OCI-LY7 (cell line): ENCODE results near the gene TDRD12. TPM values are rescaled to one million over a fixed set of nuclear protein-coding genes. Genes with fewer than 3 reads are reported as not detected.

Experiments
- BruUV-seq: library from RNA; stranded (reverse); fragments of 400-500 nt; replicated peaks from 2 replicates; lab custom pipeline; 2021; lab: Mats Ljungman, UMichigan
- CTCF ChIA-PET: fragments of 300-600 bp; sonication (Branson Sonifier 250); formaldehyde crosslinking; loops from one replicate; lab custom pipeline; 2022; ENCODE audit warnings: antibody characterized with exemption; ENCODE audit not compliant: unreplicated experiment; lab: Charles Lee
- POLR2A ChIA-PET: fragments of 300-600 bp; sonication (Branson Sonifier 250); formaldehyde crosslinking; loops from one replicate; lab custom pipeline; 2022; ENCODE audit warnings: antibody characterized with exemption; lab: Charles Lee
- DNase-seq: peaks from one replicate; pipeline ENCODE4 v3.0.0-alpha.2; 2015; ENCODE audit warnings: low spot score
- H2AFZ ChIP-seq: fragments of 200-600 bp; sonication (generic), shearing (Covaris generic); 2 replicates; pipeline ENCODE4 v1.6.1; 2014; ENCODE audit warnings: mild to moderate bottlenecking, antibody characterized with exemption, low read length, moderate library complexity
- H3K27ac ChIP-seq: fragments of 200-600 bp; sonication (generic); 2 replicates; pipeline ENCODE4 v1.5.1; 2014; ENCODE audit warnings: mixed run types, low read depth, mild to moderate bottlenecking, moderate library complexity, low read length, inconsistent platforms; ENCODE audit not compliant: poor library complexity, severe bottlenecking
- H3K36me3 ChIP-seq: fragments of 200-600 bp; sonication (generic); 2 replicates; pipeline ENCODE4 v1.6.1; 2014; ENCODE audit warnings: mild to moderate bottlenecking, antibody characterized with exemption, low read length, moderate library complexity, mixed read lengths; ENCODE audit not compliant: insufficient read depth
- H3K4me1 ChIP-seq: fragments of 200-600 bp; sonication (generic); 2 replicates; pipeline ENCODE4 v1.5.1; 2014; ENCODE audit warnings: mild to moderate bottlenecking, low read length; ENCODE audit not compliant: insufficient read depth, poor library complexity, severe bottlenecking
- H3K4me2 ChIP-seq: fragments of 200-600 bp; sonication (generic); 2 replicates; pipeline ENCODE4 v1.6.1; 2014; ENCODE audit warnings: mild to moderate bottlenecking, low read length
- H3K4me3 ChIP-seq: fragments of 200-600 bp; sonication (generic); 2 replicates; pipeline ENCODE4 v1.5.1; 2014; ENCODE audit warnings: mild to moderate bottlenecking, low read depth, low read length; ENCODE audit not compliant: poor library complexity, severe bottlenecking
- H3K79me2 ChIP-seq: fragments of 200-600 bp; sonication (generic); 2 replicates; pipeline ENCODE4 v1.6.1; 2016; ENCODE audit warnings: low read depth, mild to moderate bottlenecking, low read length, moderate library complexity, mixed read lengths; ENCODE audit not compliant: insufficient read depth
- H3K9me2 ChIP-seq: fragments of 200-600 bp; sonication (generic); 2 replicates; pipeline ENCODE4 v1.6.1; 2016; ENCODE audit warnings: mild to moderate bottlenecking, low read length, mixed read lengths; ENCODE audit not compliant: insufficient read depth
- H3K9me3 ChIP-seq: fragments of 200-600 bp; sonication (generic); 2 replicates; pipeline ENCODE4 v1.6.1; 2014; ENCODE audit warnings: mild to moderate bottlenecking, mixed run types, low read length, mixed read lengths
- H4K20me1 ChIP-seq: fragments of 200-600 bp; sonication (generic); 2 replicates; pipeline ENCODE4 v1.6.1; 2014; ENCODE audit warnings: mild to moderate bottlenecking, antibody characterized with exemption, low read length, moderate library complexity, mixed read lengths; ENCODE audit not compliant: insufficient read depth
- CTCF ChIP-seq: fragments of 200-600 bp; sonication (generic); conservative IDR thresholded peaks from 2 replicates; pipeline ENCODE4 v1.5.1; 2014; ENCODE audit warnings: mild to moderate bottlenecking, antibody characterized with exemption, low read length, moderate library complexity, mixed read lengths
- EZH2phosphoT487 ChIP-seq: fragments of 200-600 bp; sonication (generic); IDR thresholded peaks from 2 replicates; pipeline ENCODE4 v1.6.1; 2018; ENCODE audit warnings: low read depth, borderline replicate concordance, mild to moderate bottlenecking, mixed run types, antibody characterized with exemption, low read length, moderate library complexity, mixed read lengths
- intact Hi-C: fragments of 100-400 bp; cut with micrococcal nuclease; formaldehyde crosslinking; loops from one replicate; pipeline ENCODE4 v1.10.0; 2022; ENCODE audit not compliant: unreplicated experiment
- total RNA-seq, 2 experiments: library from RNA; depleted of rRNA in 1 of 2; stranded (reverse); fragments of >200 nt in 1 of 2; shearing (Covaris generic) in 1 of 2; gene quantifications; 2 replicates each; pipeline ENCODE4 v1.2.3, GENCODE V29; 2014 to 2022

TDRD12 gene
- total RNA-seq, 2 experiments from 2014 or later: not detected

DNA sequence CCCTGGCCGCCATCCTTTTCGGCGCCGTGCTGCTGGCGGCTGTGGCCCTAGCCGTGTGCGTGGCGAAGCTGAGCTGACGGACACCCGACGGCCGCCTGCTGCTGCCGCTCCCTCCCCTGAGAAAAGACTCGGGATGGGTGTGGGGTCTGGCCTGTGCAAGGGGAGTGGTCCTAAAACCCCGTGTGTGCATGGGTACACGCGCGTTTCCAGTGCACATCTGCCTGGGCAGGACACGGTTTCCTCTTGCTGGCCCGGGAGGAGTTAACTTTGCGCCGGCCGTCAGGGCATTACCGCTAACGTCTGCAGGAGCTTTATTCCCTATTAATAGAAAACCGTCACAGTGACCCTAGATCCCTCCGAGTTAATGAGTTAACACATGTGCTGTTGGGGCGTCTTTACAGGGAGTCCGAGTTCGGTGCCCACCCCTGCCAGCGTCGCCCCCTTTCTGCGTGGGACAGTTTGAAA, 42.6 kb upstream of the TDRD12 start:
- Histone ChIP-seq H3K79me2 (peaks cover 27% of the 10 kb centered on the region), H3K9me2 (no peaks in the 10 kb centered on the region), H3K27ac (no peak overlapping the region), H3K4me3 (no peak overlapping the region), H2AFZ (no peak overlapping the region), H3K4me2 (no peak overlapping the region), H3K4me1 (peaks cover 21% of the 10 kb centered on the region), H3K36me3 (no peaks in the 10 kb centered on the region), H4K20me1 (peaks cover 10% of the 10 kb centered on the region; the same call in 1 of the 2 replicates), H3K9me3 (no peaks in the 10 kb centered on the region)
- CTCF ChIA-PET: no interaction called here
- TF ChIP-seq EZH2phosphoT487 (no peak), CTCF (no peak)
- intact Hi-C loops: loop anchor here (5.0 to 10.0 kb wide), 2 partner anchors 295 to 498 kb away; partner anchors contain the start of genes CEP89 and FAAP24
- BruUV-seq: no TSS peak
- no peak for DNase-seq
- POLR2A ChIA-PET: no interaction called here

GRCh38 chr19:32677657-32678056, 41.9 kb upstream of the TDRD12 start:
- Histone ChIP-seq H3K4me3 (no peak overlapping the region), H3K36me3 (no peaks in the 10 kb centered on the region), H3K79me2 (peaks cover 20% of the 10 kb centered on the region), H3K9me3 (no peaks in the 10 kb centered on the region), H4K20me1 (peaks cover 6% of the 10 kb centered on the region; the same call in 1 of the 2 replicates), H2AFZ (no peak overlapping the region), H3K9me2 (no peaks in the 10 kb centered on the region), H3K4me1 (peaks cover 21% of the 10 kb centered on the region), H3K4me2 (no peak overlapping the region), H3K27ac (no peak overlapping the region)
- peak; percentile 24; the same call in 1 of the 2 replicates for TF ChIP-seq CTCF
- no peak for TF ChIP-seq EZH2phosphoT487
- CTCF ChIA-PET: no interaction called here
- POLR2A ChIA-PET: no interaction called here
- no TSS peak for BruUV-seq
- intact Hi-C loops: loop anchor here (5.0 to 10.0 kb wide), 2 partner anchors 295 to 497 kb away; partner anchors contain the start of genes CEP89 and FAAP24
- DNase-seq: no peak

DNA sequence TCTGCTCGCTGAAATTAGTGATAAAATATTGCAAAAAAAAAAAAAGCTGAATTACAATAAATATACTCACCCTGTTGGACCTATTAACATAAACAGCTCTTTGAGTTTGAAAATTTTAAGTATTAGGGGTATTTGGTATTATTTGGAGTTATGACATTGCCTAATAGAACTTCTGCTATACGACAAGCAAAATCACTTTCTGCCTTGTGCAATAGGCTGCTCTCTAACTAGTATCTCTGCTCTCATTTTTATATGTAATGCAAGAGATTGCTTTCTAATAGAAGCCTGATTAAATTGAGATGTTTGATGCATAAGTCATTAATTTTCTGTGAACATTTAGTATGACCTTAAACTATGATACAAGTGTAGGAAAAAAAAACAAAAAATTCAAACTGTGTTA, 38.6 kb upstream of the TDRD12 start:
- CTCF ChIA-PET: no interaction called here
- BruUV-seq: no TSS peak
- intact Hi-C loops: no loop called here
- H4K20me1 ChIP-seq: no peaks in the 10 kb centered on the region
- no peak for DNase-seq
- H3K36me3 ChIP-seq: no peaks in the 10 kb centered on the region
- no peak overlapping the region for H3K4me3 ChIP-seq
- no peak overlapping the region for H3K4me2 ChIP-seq
- no peak overlapping the region for H3K27ac ChIP-seq
- no peak overlapping the region for H2AFZ ChIP-seq
- POLR2A ChIA-PET: no interaction called here
- TF ChIP-seq EZH2phosphoT487 (no peak), CTCF (no peak)
- no peaks in the 10 kb centered on the region for H3K9me2 ChIP-seq
- peaks cover under 1% of the 10 kb centered on the region for H3K4me1 ChIP-seq
- H3K9me3 ChIP-seq: no peaks in the 10 kb centered on the region
- H3K79me2 ChIP-seq: no peaks in the 10 kb centered on the region
